Stomach (tissue), 4 donors: ENCODE results near the gene ATP2C1.

ENCODE experiments used
- CTCF ChIP-seq, 7 experiments: fragments of 450-650 bp in 4 of 7; fragments of 200-600 bp in 3 of 7; sonication (generic) in 3 of 7; IDR thresholded peaks; one replicate each; pipeline ENCODE4 v1.5.1; 2016 to 2019; ENCODE audit warnings: antibody characterized with exemption in 7 of 7, control low read depth in 2 of 7, mild to moderate bottlenecking in 1 of 7
- EP300 ChIP-seq: sonication (generic); formaldehyde crosslinking; IDR thresholded peaks from one replicate; pipeline ENCODE4 v1.6.1; 2017; ENCODE audit warnings: antibody characterized with exemption
- POLR2A ChIP-seq, 4 donors: fragments of 450-650 bp; IDR thresholded peaks; one replicate each; pipeline ENCODE4 v1.6.1; 2016; ENCODE audit warnings: antibody characterized with exemption in 4 of 4, control low read depth in 2 of 4, mild to moderate bottlenecking in 1 of 4, moderate library complexity in 1 of 4
- POLR2AphosphoS5 ChIP-seq, 3 donors: sonication (generic); formaldehyde crosslinking; IDR thresholded peaks; one replicate each; pipeline ENCODE4 v1.6.1; 2016; ENCODE audit warnings: antibody characterized with exemption in 3 of 3

GRCh38 chr3:131025539-131025938, 131.7 kb downstream of the ATP2C1 start:
- TF ChIP-seq CTCF (IDR thresholded peaks at IDR 0.05) (no peak), POLR2A (IDR thresholded peaks at IDR 0.05) (no peak), POLR2AphosphoS5 (IDR thresholded peaks at IDR 0.05) (no peak), EP300 (no peak)
